COLO829 (cell line): ENCODE results near the gene SIGLEC7.
"Not testable (repeated sequence)": the region's sequence is repeated elsewhere in the genome, so short reads cannot be mapped to it uniquely, and the experiment has no call there.

Experiments
- DNase-seq: peaks from one replicate; pipeline ENCODE4 v3.0.0; 2012; ENCODE audit warnings: low spot score

Gene SIGLEC7

GRCh38 chr19:51169283-51169918, 27.3 kb downstream of the SIGLEC7 start:
- not testable (repeated sequence) for DNase-seq

- DNase-seq: no peak
Observed at GRCh38 chr19:51172223-51172622, 30.1 kb downstream of the SIGLEC7 start.

- DNase-seq: no peak
Observed at GRCh38 chr19:51173681-51174080, 31.6 kb downstream of the SIGLEC7 start.

DNA sequence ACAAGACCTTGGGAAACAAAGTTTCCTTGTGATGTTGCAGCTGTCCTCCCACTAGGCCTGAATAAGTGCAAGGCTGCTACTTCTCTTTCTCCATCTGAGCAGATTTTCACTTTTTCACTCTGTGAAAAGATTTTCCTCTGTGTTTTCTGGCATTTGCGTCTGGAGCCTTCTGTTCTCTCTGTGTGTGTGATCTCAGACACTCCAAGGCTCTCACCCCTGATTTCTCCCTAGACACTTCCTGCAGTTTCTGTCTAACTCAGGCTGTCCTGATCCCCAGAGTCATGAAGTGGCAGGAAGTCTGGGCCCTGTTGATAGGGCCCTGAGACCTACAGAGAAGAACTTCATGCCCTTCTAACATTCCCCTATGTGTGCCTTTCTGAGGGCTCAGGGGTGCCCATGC, 37.2 kb downstream of the SIGLEC7 start:
- DNase-seq: no peak

DNA sequence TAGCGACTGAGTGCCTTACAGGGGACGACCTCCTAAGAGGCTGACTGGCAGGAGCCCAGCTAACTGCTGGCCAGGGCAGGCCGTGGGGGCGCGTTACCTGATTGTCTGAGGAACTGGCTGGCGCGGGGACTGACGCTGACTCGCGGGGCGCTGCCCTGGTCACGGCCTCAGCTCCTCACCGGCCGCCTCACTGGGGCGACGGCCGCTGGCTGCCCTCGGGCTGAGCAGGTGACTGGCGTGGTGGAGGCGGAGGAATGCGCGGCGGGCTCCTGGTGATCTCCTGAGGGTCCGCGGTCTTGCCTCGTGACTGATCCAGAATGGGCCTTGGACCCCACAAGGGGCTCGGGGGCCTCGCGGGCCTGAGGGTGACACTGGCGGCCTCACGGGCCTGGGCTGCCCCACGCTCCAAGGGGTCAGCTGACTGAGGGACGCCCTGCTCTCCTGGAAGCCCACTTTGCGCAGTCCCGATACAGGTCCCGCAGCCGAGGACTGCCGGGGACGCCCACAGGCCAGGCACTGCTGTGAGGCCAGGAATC, 39.3 kb downstream of the SIGLEC7 start:
- no peak for DNase-seq

DNA sequence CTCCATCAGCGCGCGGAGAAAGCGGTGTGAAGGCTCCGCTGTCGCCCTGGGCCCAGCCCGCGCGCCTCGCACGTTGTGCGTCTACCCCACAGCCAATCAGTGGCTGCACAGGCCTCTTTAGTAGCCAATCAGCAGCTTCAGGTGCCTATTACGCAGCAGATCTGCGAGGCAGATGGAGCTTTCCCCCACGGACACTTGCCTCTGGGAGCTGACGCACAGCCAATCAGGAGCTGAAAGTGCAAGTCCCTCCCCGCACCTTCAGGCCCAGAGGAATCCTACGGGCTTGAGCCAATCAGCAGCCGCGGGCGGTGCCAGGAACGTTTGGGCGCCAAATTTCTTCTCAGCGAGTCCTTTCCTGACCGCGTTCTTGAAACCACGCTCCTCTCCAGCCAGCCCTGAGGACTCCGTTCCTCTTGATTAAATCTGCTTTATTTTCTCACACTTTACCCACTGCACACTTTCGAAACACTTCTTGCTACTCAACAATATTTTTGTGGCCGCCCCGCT, 39.9 kb downstream of the SIGLEC7 start:
- DNase-seq: no peak

GRCh38 chr19:51183629-51184028, 41.5 kb downstream of the SIGLEC7 start:
- DNase-seq: no peak

- no peak for DNase-seq
Observed at GRCh38 chr19:51185069-51185867, 43.2 kb downstream of the SIGLEC7 start.

GRCh38 chr19:51185868-51186215, 43.7 kb downstream of the SIGLEC7 start:
- no peak for DNase-seq

DNA sequence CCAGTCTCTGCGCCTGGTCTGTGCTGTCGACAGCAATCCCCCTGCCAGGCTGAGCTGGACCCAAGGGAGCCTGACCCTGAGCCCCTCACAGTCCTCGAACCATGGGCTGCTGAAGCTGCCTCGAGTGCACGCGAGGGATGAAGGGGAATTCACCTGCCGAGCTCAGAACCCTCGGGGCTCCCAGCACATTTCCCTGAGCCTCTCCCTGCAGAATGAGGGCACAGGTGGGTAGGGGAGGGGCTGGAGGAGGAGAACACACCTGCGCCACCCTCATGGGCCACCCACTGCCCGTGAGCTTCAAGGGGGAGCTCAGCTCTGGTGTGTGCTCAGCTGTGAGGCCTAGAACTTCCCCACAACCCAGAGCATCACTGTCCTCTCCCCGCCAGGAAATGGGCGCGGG, 44.2 kb downstream of the SIGLEC7 start:
- no peak for DNase-seq

DNA sequence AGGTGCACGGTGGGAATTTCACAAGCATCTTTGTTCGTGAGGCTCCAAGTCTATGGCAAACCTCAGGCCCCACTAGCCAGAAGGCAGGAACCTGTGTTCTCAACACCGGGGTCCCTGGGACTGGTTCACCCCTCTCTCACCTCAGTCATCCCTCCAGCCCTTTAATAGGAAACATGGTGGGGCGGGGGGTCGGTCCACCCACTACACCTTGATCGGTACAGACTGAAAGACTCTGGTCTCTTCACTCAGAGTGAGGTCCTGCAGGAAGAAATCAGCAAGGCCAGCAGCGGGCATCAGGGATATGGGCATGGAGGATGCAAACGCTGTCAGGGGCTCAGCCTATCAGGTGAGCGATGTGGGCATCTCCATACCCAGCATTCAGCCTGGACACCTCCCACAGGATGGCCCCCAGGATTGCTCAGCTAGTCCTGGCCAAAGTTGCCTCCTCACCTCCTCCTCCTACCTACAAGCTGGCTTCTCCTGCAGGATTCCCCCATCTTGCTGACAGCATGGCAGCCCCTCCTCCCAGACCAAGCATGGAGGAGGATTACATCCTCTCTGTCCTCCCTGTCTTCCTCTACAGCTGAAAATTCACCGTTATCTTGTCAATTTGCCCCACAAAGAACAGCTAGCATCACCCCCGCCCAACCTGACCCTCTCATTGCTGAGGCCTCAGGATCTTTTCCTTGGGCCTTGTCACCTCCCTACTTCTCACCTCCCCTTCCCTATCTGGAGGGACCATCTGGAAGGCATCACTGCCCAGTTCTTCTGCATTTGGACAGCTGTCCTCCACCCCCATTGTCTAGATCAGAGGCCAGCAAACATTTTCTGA, 45.5 kb downstream of the SIGLEC7 start:
- DNase-seq: no peak

GRCh38 chr19:51188227-51188559, 46.1 kb downstream of the SIGLEC7 start:
- DNase-seq: no peak

DNA sequence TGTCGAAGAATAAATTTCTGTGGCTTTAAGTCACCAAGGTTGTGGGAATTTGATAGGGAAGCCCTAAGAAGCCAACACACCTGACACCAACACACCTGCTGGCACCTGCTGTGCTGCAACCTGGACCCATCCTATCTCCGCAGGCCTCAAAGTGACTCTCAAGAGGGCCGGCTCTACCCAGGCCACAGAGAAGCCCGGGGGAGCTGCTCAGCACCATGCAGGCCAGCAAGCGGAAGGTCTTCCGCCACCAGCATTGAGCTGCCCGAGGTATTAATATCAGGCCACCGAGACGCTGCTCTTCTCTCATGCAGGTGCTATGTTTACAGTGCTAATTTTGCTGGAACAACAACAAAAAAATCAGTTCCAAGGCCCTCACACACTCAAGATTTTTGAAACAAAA, 50.6 kb downstream of the SIGLEC7 start:
- no peak for DNase-seq

DNA sequence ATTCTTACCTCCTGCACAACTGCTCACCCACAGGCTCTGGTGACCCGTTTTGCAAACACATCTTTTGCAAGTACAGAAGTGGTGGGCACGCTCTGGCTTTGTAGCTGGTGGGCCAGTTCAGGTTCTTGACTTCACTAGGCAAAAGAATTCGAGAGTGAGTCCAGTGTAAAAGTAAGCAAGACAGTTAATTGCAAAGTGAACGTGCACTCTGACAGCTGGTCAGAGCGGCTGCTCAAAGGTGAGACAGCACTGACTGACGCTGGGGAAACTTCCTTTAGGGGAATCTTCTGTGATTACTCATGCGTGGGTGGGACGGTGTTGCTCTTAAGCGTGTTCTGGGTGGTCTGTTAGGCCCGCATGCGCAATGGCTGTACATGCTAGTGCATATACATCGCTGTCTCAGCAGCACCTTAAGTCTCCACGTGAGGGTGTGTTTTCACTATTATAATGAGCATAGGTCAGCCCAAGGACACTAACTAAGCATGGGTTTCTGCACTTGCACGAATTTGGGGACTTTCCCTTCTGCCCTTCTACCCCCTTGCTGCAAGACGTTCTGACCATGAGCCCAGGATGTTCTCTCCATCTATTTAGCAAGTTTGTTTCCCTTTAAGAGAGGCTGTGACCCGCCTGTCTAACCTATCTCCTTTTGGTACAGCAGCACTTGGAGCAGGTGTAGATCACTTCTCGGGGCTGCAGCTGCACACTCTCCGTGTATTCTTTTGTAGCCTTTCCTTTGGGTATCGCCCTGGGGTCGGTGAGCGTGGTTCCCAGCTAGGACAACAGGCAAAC, 52.6 kb downstream of the SIGLEC7 start:
- no peak for DNase-seq

DNA sequence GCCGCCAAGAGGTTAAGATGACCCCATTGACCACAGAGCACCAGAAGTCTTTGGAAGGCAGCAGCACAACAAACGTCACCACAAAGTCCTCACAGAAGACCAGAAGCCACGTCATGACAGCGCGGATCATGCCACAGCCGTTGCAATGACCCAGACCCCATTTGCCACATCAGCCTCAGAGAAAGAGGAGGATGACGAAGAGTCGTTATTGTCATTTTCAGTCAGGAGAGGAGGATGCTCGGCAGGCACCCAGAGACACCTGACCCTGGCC, 53.1 kb downstream of the SIGLEC7 start:
- no peak for DNase-seq

- DNase-seq: no peak
Observed at GRCh38 chr19:51195616-51196015, 53.5 kb downstream of the SIGLEC7 start.

- DNase-seq: no peak
Observed at GRCh38 chr19:51196181-51196580, 54.1 kb downstream of the SIGLEC7 start.

- no peak for DNase-seq
Observed at GRCh38 chr19:51198641-51199040, 56.5 kb downstream of the SIGLEC7 start.

- no peak for DNase-seq
Observed at GRCh38 chr19:51200071-51200666, 58.1 kb downstream of the SIGLEC7 start.

DNA sequence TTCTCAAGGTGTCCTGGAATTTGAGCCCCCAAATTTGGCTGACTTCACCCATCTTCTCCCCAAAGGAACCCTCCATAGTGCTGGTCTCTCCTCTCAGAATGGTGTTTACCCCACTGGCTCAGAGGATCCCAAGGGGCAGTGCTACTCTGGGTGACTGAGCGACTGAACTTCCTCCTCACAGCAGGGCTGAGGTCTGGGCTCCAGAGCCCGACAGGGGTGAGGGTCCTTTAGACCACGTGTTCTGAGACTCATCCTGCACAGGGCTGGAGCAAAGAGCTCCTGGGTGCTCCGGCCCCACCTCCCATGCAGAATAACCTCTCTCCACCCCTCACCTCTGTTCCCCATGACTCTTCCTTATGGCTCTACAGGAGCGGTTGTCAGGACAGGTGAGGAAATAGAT, 59.6 kb downstream of the SIGLEC7 start:
- DNase-seq: no peak
